GM12891 (cell line): ENCODE results near the gene INTS14.

ENCODE experiments used
- POLR2AphosphoS5 ChIP-seq: IDR thresholded peaks from 2 replicates; pipeline ENCODE4 v1.6.1; 2011; ENCODE audit warnings: low read depth, low read length, control low read depth
- TAF1 ChIP-seq: IDR thresholded peaks from 2 replicates; pipeline ENCODE4 v1.6.1; 2011; ENCODE audit warnings: low read depth, low read length, control low read depth

DNA sequence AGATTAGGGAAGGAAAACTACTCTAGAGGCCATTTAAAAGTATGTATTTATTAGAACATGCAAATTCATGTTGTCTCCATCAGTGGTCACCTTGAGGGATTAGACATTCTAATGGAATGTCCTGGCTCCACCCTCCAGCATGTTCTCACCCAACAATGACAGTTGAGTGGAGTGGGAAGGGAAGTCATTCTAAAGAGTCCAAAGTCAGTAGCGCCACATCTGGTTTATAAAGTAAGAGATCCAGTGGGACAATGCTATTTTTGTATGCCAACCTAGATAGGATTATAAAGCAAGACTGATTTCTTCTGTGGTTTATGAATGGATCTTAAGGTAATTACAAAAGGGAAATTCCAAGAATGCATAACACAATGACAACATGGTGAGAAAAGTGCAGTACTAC, 44.1 kb upstream of the INTS14 start:
- TF ChIP-seq POLR2AphosphoS5 (no peak), TAF1 (no peak)
